Activated CD4-positive, alpha-beta T cell treated with anti-CD3 and anti-CD28 coated beads for 4 hours (primary cell): ENCODE measurements around the gene CD207.
"Not testable (repeated sequence)": the region's sequence is repeated elsewhere in the genome, so short reads cannot be mapped to it uniquely, and the experiment has no call there.

Source experiments
- DNase-seq, 2 donors: peaks; one replicate each; pipeline ENCODE4 v3.0.0-alpha.2; 2020

CD207 gene

DNA sequence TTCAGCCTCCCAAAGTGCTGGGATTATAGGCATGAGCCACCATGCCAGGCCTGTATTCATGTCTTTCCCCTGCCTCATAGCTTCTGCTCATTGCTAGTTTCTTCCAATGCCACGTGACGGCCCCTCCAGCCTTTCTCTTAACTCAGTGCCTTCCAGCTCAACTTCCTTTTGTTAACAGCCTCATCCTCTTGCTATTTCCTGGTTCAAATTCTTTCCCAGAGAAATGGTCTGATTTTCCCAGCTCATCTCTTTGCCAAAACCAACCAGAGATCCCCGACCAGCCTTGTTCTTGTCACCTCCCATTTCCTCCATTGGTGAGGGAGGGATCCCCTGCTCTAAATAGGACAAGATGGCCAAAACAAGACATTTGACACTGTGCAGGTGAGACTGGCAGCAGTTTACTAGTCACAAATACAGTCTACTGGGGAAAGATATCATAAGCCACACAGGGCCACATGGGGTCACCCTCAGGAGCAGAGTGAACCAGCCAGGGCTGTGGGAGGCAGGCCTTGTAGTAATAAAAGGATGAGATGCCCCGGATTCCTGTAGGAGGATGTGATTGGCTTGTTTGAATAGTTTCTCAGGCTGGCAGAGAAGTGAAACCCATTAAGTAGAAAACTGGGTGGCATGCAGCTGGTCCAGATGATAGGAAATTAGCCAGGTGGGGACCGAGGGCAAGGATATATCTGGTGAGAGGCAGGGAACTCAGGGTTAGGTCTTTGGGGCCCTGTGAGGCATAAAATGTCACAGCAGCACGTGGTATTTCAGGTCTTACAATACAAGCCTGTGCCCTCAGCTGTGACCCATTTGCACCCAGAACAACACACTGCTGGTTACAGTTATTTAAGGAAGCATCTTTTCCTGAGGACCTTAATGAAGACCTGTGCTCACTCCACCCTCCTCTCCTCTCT, 6.4 kb downstream of the CD207 start:
- DNase-seq, result no peak

DNA sequence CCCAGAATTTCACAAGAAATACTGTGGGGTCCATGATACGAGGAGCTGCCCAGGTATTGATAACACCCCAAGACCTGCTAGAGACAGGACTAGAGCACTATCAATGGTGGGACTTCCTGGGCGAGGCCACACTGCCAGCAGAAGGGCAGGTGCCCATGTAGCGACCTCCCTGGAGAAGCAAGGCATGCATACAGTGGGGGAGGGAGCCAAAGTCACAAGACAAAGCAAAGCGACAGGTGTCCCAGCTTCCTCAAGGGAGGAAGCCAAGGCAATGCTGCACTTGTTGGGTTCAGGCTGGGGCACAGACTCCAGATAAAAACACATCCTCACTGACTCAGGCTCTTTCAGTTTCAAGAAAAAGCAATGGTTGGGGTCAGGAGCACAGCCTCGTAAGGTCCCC, 7.5 kb downstream of the CD207 start:
- DNase-seq, result no peak

DNA sequence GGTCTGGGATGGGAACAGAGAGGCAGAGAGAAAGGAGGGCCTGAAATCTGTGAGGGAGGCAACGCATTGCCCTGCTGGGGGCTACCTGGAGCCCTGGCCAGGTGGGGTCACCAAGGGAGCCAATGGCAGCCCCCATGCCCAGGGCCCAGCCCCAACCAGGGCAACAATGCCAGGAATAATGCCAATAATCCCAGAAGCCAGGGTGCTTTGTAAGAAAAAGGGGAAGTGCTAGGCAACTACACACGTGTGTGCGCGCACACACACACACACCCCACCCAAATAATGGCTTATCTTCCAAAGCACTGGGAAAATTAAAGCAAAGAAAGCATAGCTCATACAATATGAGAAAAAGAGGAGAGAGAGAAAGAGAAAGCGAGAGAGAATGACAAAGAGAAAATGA, 8.2 kb downstream of the CD207 start:
- DNase-seq, result no peak

DNA sequence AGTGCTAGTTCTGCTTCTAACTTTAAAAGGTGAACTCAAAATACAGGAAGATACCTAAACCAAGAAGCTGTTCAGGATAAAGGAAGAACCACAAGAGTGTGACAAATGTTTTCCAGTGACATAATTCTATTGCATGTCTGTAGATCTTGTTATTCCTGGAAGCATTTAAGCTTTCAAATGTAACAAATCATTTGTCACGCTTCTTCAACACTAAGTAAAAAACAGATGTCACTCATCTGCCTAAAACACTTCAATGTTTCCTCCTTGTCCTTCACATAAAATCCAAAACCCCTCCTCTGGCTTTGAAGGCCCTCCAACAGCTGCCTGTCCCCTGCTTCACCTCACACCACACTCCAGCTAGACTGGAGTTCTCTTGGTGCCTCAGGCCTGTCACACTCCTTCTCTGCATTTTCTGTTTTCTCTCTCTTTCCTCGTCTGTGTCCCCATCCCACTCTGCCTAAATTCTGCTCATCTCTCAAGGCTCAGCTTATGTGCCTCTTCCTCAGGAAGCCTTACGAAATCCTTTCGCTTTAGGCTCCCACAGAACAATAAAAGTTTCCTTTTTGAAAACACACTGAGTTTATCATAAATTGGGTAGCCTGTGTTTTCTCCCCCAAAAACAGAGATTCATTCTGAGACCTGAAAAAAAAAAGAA, 8.8 kb downstream of the CD207 start:
- DNase-seq, result no peak

DNA sequence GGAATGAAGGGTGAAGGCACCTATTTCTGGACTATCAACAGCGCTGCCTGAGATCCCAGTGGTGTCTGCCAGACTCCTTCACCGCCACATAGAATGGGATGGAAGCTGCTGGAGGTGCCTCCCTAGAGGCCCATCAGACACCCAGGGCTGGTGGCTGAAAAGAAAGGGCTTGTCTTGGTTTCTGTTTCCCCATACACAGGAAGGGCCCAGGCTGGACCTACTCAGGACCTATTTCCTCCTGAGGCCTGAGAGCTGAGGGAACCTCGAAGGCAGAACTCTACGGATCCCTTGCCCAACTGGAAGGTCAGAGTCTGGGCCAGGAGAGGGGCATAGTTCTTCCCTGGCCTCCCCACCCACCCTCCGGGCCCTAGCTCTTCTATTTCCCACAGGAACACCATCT, 12.4 kb downstream of the CD207 start:
- DNase-seq, result no peak

DNA sequence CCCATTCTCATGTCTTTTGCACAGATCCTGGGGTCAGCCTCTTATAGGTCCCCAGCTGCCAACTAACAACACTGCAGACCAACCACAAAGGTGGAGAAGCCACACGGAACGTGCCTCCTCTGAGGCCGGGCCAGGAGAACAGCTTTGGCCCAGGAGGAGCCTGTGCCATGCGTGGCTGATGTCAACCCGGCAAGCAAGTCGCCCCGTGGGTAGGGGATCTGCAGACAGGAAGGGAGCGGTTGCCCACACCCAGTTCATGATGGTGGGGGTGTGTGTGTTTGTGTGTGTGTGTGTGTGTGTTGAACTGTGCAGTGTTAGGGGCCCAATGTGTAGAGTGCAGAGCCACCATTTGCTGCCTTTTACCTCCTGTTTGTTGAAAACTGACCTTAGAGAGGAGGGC, 12.8 kb downstream of the CD207 start:
- DNase-seq, result no peak

DNA sequence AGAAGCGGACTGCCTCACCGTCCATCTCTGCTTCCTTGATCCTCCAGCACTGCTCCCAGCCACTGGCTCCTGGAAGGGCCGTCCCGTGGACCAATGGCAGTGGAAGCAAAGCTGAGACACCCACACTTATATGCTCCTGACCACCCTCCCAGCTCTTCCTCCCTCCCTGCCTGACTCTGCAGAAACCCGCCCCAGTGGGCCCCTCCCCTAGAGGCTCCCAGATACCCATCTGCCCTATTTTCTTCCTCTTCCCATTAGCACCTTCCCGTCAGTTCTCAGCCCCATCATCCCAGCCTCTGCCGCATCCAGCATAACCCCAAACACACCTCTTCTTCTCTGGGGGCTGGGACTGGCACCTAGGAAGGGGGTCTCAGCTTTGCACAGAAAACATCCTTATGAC, 15.1 kb downstream of the CD207 start, which contains the start of gene CLEC4F:
Gene CLEC4F, minus strand, starts transcription at position 101 of the 400 bp plus-strand sequence. Its CDS starts 76 bp downstream, at position 25.
- no peak for DNase-seq

DNA sequence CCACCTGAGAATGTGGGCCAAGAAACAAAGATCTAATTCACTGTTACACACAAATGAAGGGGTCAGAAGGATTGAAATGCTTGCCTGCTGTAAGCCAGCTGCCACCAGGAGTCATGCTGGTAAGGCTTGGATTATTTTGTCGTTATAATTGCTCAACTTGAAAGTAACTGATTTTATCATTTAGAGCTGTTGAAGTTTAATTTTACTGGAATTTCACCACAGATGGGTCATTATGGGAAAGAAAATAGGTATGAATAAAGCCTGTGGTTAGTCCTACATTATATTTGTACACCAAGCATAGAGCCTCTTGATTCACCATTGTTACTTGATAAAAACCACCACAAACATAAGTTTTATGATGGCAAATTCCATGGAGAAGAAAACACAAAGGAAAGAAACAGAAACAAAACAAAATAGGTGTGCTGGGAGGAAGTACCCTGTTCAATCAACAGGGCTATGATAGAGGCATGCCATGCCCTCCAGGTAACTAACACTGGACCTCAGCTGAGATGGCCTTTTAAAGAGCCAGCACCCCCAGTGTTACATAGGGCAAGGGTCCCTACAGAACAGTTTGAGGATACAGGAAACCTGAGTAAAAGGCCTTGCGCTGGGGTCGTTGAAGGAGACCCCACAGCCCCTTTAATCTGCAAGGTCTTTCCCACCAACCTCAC, 18.2 kb downstream of the CD207 start:
- DNase-seq, result no peak

DNA sequence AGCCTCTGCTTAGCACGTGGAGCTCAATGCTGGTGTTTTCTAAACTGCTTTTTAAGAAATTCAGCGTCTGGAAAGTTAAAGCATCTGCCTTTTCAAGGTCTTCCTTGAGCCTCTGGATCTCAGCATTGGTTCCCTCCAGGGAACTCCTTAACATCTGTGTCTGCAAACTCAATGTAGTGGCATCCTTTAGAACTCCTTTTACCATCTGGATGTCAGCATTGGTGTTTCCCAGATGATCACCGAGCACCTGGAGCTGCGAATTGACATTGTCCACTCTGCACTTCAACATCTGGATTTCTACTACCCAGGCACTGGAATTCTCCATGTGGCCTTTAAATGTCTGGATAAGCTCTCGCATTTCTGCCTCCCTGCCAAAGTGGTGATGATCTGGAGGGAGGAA, 18.9 kb downstream of the CD207 start:
- no peak for DNase-seq

DNA sequence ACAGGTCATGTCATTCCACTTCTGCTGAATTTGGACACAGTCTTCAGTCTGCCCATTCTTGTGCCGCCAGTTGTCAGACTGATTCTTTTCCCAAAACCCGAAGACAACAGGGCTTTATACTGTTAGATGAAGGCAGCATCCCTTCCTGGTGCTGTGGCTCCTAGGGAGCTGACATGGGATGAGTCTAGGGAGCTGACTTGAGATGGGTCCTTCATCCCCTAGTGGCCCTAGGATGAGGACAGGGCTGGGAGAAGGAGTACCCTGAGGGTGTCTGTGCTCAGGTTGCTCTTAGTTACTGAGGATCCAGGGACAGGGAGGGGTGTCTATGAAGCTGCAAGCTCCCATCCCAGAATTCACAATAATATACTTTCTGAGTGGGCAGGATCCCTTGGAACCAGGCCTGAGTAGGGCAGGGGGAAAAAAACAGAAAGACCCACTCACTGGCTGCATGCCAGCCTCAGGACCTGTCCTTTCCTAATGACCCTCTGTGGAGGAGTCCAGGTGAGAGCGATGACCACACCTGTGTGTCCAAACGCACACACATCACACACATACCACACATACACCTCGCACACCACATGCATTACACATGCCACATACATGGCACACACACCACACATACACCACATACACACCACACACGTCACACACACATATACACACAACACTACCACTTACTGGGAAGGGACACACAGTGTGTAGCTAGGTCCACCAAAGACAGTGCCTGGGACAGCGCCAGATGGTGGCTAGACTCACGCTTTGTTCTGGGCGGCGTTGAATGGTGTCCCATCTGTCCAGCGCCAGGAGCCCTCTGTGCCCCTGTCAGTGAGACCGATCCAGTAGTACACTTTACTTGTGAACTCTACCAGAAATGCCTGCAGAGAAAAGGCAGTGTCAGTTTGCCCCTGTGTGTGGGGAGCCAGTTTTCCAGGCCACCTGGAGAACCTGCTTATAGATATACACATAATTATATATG, 26.3 kb downstream of the CD207 start:
- DNase-seq, result no peak

DNA sequence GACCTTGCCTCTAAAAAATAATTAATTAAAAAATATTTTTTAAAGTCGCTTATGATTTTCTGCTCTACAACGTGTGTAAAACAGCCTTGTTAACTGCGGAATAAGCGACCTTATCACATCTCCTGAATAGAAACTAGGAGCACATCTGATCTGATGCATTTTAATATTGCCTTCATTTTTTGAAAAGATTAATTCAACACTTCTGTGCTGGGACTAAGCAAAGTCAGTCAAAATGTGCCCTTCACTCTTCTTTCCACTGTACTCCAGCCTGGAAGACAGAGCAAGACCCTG, 27.8 kb downstream of the CD207 start:
- no peak for DNase-seq

DNA sequence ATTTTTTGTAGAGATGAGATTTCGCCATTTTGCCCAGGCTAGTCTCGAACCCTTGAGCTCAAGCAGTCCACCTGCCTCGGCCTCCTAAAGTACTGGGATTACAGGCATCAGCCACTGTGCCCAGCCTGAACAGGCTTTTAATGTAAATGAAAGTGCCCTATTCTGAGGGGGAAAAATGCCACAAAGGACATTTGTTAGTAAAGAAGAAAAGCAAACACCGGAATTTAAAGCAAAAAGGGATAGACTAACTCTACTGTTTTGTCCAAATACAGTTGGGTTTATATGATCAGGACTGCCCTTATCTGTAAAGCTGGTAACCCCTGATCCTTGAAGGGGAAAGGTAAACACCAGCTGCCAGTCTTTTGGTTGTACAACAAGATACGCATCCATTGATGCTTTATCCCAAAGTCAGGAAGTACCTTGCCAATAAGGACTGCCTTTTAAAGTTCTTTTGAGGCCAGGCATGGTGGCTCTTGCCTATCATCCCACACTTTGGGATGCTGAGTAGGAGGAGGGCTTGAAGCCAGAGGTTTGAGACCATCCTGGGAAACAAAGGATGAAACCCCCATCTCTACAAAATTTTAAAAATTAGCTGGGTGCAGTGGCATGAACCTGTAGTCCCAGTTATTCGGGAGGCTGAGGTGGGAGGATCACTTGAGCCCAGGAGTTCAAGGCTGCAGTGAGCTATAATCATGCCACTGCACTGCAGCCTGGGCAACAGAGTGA, 28.4 kb downstream of the CD207 start:
- DNase-seq, result no peak

DNA sequence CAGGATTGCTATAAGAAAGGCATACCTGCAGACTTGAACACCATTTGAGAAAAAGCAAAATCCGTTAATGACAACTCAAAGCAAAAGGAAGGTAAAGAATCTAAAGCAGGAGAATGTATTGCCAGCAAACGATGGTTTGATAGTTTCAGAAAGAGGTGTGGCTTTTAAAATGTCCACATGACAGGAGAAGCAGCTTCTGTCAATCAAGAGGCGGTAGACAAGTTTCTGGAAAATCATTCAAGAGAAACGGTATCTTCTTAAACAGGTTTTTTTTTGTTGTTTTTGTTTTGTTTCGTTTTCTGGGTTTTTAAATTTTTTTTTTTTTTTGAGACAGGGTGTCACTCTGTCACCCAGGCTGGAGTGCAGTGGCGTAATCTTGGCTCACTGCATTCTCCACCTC, 29.0 kb downstream of the CD207 start:
- DNase-seq, result no peak

DNA sequence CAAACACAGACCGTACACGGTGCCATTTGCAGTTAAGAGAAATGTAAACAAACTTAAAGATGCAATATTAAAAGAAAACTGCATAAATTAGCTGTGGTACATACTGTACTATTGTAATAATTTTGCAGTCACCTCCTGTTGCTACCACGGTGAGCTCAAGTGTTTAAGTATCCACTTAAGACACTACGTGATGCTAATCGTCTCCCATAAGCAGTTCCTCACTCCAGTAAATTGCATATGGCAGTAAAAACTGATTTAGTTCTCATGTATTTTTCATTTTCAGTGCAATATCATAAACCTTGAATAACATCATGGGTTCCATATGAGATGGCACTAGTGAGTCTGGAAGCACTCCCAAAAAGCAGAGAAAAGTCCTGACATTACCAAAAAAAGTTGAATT, 29.6 kb downstream of the CD207 start:
- DNase-seq, result no peak

DNA sequence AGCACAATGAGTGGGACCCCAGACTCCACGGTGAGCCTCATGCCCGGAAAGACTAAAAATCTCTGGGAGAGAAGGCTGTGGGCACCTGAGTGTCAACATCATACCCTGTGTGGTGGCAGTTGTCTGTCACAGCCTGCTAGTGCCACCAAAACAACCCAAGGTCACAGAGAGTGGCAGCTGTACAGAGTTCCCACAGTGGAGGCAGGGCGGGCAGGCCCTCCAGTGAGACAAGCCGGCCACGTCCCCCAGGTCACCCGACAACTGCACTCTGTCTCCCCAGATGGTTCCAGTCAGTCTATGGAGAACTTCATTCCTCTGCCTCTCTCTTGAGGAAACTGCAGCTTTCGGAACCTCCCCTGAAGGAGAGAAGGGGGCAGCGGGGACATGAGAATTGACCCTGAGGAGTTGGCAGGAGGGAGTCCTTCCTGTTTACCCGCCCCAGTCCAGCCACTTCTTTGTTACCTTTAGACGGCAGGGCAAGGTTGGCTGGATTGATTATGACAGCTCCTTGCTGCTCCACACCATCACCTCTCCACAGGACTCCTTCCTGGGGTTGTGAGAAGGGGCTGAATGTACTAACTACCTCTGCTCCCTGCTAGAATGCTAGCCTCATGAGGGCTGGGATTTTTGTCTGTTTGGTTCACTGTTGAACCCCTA, 33.9 kb downstream of the CD207 start:
- DNase-seq, result no peak

DNA sequence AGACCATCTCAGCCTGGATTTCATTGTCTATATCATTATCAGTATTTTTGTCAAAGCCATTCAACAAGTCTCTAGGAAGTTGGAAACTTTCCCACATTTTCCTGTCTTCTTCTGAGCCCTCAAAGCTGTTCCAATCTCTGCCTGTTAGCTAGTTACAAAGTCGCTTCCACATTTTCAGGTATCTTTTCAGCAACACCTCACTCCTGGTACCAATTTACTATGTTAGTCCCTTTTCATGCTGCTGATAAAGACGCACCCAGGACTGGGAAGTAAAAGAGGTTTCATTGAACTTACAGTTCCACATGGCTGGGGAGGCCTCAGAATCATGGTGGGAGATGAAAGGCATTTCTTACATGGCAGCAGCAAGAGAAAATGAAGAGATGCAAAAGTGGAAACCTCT, 35.9 kb downstream of the CD207 start:
- DNase-seq, result no peak

DNA sequence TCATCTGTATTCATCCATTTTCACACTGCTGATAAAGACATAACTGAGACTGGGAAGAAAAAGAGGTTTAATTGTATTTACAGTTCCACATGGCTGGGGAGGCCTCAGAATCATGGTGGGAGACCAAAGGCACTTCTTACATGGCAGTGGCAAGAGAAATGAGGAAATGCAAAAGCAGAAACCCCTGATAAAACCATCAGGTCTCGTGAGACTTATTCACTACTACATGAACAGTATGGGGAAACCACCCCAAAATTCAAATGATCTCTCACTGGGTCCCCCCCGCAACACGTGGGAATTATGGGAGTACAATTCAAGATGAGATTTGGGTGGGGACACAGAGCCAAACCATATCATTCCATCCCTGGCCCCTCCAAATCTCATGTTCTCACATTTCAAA, 37.6 kb downstream of the CD207 start:
- not testable (repeated sequence) for DNase-seq

DNA sequence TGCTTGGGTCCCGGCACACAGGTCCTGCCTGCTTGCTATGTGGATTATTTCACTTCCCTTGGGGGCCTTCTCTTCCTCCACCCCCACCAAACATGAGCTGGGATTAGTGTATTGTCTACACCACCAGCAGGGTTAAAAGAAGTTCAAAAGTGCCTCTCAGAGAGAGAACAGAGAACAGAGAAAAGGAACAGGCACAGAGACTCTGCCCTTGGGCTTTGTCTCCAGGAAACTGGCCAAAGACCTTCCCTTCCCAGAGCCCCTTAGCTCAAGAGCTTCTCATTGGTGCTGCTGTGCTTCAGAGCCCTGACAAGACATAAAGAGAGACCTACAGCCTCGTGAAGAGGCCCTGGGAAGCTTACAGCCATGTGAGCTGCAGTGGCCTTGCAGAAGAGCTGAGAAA, 38.1 kb downstream of the CD207 start:
- DNase-seq, result no peak

DNA sequence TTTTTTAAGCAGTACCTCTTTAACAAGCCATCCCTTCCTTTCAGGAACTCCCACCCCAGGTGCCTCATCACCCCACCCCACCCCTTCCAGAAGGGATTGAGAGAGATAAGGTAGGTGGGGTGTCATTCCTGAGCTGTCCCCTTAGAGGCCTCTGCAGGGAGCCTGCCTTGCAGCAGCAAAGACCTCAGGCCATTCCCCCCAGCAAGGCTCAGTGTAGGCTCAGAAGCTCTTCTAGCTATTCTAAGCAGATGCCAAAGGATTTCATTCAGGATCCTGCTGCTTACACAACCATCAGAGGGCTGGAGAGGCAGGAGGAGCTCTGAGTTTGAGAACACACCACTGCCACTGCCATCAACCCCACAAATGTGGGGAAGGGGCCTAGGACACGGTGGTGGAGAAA, 39.4 kb downstream of the CD207 start:
- DNase-seq, result no peak

DNA sequence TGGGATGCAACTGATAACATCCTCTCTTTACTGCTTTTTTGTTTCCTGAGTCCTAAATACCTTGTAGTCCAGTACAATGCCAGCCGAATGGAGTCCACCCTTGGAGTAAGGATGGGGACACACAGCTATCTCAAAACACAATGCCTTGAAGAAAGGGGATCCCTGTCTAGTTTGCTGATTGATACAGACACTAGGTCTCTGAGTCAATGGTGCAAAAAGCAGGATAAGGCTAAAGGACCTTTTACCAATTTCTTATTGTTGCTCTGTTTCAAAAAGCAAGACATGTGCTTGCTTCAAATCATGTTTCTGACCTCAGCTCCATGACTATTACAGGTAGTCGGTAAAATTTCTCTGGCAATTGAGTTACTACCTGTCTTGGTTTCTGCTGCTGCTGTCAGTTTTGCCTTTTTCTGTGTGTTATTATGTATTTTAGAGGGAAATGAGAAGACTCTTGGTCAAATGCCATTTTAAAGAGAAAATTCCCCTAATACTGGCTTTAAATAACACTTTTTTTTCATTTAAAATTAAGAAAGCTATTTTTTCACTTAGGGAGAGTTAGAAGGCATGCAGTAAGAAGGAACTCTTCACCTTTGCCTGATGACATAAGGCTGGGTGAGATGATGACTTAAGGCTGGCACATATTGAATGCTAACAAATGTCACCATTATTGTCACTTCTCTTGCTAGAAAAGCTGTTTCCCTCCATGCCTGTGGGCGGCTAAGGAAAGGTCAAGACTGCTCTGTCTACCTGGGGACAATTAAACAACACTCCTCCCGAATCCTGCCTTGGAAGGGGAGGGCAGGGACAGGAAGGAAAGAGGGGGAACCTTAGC, 40.2 kb downstream of the CD207 start:
- no peak for DNase-seq

DNA sequence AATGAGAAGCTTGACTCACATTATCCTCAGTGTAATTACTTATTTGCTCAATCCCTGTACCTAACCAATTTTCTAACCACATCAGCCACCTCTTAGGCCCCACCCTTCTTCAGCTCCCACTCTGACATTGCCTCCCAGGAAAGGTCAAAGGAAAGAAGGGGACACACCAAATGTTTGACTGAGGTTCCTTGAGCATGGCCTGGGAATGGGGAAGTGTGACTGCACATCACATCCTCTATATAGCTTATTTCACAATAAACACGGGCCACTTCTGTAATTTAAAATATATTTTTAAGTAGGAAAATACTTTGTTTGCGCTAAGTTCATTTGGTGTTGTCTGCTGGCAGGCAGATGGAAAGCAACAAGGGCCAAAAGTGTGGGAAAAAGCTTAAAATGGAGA, 42.2 kb downstream of the CD207 start:
- no peak for DNase-seq
